Liver (tissue), 3 donors: ENCODE measurements around the gene HAO2.

Experiments
- CTCF ChIP-seq: fragments of 150-350 bp; IDR thresholded peaks from 2 replicates; pipeline ENCODE4 v1.5.1; 2017; ENCODE audit warnings: improper control_type of control experiment, low read depth, low read length; ENCODE audit not compliant: missing input control
- FOXA1 ChIP-seq: IDR thresholded peaks from 2 replicates; pipeline ENCODE4 v1.6.1; 2016; ENCODE audit warnings: antibody characterized with exemption
- SP1 ChIP-seq: IDR thresholded peaks from 2 replicates; pipeline ENCODE4 v1.6.1; 2018; ENCODE audit warnings: antibody characterized with exemption, mild to moderate bottlenecking
- donor health status: healthy.
- donor health status: healthy.

DNA sequence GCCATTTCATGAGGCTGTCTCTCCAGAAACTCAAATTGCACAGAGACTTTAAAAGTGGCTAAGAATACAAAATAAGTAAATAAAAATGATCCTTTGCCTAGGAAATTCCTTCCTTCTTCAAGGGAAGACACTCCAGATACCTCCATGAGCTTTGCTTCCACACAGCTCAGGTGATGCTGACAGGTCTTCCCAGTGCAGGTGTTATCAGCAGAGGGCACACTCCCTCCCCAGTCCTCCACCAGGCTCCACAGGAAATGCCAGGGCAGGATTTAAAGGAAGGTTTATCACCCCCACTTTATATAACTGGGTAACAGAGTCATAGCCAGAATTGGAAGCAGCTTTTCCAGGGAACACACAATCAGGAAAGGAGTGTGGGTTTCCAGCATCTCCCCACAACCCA lies 52.1 kb downstream of the HAO2 start:
- TF ChIP-seq SP1 (no peak), CTCF (no peak), FOXA1 (no peak)
